Measurements from ENCODE around the gene TNIP2.
A peak's percentile ranks its signal among the peaks of the same experiment; 100 is the strongest.

TNIP2 gene

DNA sequence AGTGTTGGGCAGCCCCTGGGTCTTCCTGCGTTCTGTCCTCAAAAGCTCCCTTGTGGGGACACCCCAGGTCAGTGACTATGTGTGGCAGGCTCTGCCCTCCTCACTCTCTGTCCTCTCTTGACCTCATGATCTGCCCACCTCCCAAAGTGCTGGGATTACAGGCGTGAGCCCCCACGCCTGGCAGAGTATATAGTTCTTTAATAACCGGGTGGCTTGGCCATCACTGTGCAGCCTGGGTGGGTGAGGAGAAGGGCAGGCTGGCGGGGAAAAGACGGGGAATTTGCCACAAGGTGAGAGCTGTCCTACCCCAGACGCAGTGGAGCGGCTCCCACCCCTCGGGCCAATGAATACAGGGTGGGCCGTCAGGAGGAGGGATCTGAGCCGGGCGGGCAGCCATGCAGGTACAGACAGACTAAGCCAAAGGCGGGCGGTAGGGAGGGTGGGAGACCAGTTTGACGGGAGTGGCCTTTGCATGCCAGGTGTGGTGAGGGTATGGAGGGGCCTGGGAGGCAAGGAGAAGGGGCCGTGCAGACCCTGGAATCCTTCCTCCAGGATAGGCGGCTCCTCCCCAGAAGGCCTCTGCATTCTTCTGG lies 39.3 kb upstream of the TNIP2 start:
- Histone ChIP-seq H3K9me3 (replicated peaks in 1 of 11) (no peaks in the 10 kb centered on the region), H4K20me1 (peaks cover 0 to 44% (median 6%) of the 10 kb centered on the region in 11 experiments; a peak in 9 of 22 replicates), H3K4me1 (peaks cover 75 to 98% (median 96%) of the 10 kb centered on the region in 10 experiments), H3K27me3 (peaks cover 0 to 13% (median 4%) of the 10 kb centered on the region in 11 experiments; a peak in 6 of 22 replicates), H3K36me3 (peaks cover 0 to 24% (median 0%) of the 10 kb centered on the region in 11 experiments; a peak in 6 of 22 replicates), H3K9ac (peak overlapping the region; percentile 59 to 96 (median 73); a peak in 14 of 22 replicates), H3K4me3 (peak overlapping the region in 5 of 10 experiments; percentile 63 to 88 (median 81); a peak in 9 of 20 replicates), H3K4me2 (peak overlapping the region; percentile 93 to 100 (median 99)), H3K27ac (peak overlapping the region in 8 of 11 experiments; percentile 53 to 95 (median 82); a peak in 15 of 22 replicates)
- TF ChIP-seq Cebpa-rat (IDR thresholded peaks at IDR 0.05): no peak

DNA sequence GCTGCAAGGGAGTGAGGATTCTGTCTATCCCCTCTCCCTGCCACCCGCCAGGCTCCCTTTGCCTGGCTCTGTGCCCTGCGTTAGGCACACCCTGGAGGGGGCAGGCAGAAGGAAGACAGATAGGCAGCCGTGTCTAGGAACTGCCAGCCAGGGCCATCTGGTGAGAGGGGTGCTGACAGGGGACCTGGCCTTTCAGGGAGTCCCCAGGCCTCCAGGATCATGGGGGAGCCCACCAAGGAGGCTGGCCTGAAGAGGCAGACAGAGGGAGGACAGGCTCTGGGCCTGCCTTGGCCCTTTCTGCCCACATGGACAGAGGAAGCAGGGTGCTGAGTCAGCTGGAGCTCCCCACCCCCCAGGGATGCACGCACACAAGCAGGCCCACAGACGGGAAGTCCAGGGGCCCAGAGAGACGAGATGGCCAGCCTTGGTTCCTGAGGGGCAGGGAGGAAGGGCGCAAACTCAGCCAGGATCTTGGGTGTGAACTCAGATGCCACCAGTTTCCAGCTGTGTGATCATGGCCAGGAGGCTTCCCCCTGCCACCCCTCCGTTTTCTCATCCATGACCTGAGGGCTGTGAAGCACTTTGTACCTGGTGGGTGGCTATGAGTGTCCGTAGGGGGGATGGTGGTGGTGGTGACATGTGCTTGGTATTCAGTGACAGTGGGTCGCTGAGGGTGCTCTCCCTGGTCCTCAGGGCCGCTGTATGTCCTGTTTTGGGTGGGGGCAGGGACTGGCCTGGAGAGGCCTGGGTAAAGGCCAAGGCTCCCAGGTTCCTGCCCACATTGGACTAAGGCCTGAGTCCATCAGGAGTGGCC lies 38.6 kb upstream of the TNIP2 start:
- Histone ChIP-seq H3K27me3 (peaks cover 0 to 13% (median 4%) of the 10 kb centered on the region in 11 experiments; a peak in 6 of 22 replicates), H3K9me3 (replicated peaks in 1 of 11) (no peaks in the 10 kb centered on the region), H3K4me3 (peak overlapping the region in 7 of 10 experiments; percentile 62 to 88 (median 76); a peak in 12 of 20 replicates), H3K36me3 (peaks cover 0 to 24% (median 0%) of the 10 kb centered on the region in 11 experiments; a peak in 6 of 22 replicates), H4K20me1 (peaks cover 0 to 43% (median 6%) of the 10 kb centered on the region in 11 experiments; a peak in 9 of 22 replicates), H3K9ac (peak overlapping the region; percentile 59 to 96 (median 73); a peak in 21 of 22 replicates), H3K4me1 (peaks cover 82 to 98% (median 96%) of the 10 kb centered on the region in 10 experiments), H3K27ac (peak overlapping the region; percentile 25 to 93 (median 57); a peak in 21 of 22 replicates), H3K4me2 (peak overlapping the region; percentile 93 to 100 (median 99))
- no peak for TF ChIP-seq Cebpa-rat (IDR thresholded peaks at IDR 0.05)

DNA sequence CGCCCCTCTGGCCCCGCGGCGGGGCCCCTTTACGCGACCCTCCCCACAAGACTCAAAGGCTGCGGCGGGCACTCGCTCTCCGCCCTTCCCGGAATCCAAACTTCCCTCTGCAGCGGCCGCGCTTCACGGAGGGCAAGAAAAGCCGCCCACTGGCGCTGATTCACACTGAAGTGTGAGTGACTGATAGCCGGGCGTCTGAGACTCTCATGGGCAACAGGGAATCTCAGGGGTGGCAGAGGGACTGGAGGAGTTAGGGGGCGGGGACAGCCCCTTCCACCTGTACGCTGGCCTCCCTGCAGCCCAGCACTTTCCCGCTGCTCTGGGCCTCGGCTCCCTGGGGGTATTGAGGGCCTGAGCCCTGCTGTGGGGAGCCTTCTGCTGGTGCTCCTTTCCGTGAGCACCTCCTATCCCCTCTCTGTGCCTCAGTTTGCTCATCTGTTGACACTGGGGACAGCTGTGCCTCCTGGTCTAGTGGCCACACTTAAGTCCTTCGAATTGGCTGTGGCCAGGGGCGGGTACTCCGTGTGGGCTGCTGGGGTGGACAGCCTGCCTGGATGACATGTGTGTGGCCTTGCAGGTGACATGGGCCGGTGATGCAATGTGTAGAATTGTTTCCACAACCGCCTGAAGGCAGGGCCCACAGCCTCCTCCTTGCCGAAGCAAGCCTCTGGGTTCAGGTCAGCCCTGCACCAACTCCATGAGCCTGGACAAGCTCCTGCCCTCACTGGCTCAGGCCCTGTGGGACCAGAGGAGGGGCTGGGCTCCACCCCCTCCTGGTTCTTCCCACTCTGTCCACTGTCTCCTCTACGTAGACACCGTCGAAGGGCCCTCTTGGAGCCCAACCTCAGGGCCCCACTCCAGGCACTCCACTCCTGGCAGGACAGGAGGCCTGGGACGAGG lies 37.7 kb upstream of the TNIP2 start:
- peak overlapping the region; percentile 93 to 100 (median 99) for H3K4me2 ChIP-seq
- peaks cover 0 to 24% (median 0%) of the 10 kb centered on the region in 11 experiments; a peak in 6 of 22 replicates for H3K36me3 ChIP-seq
- H3K9me3 ChIP-seq (replicated peaks in 1 of 11): no peaks in the 10 kb centered on the region
- H3K27ac ChIP-seq: peak overlapping the region; percentile 25 to 93 (median 61); a peak in 21 of 22 replicates
- no peak for TF ChIP-seq Cebpa-rat (IDR thresholded peaks at IDR 0.05)
- peak overlapping the region; percentile 59 to 96 (median 73) for H3K9ac ChIP-seq
- peaks cover 0 to 13% (median 4%) of the 10 kb centered on the region in 11 experiments; a peak in 6 of 22 replicates for H3K27me3 ChIP-seq
- peaks cover 0 to 39% (median 6%) of the 10 kb centered on the region in 11 experiments; a peak in 9 of 22 replicates for H4K20me1 ChIP-seq
- peak overlapping the region; percentile 54 to 88 (median 63) for H3K4me3 ChIP-seq
- peaks cover 86 to 97% (median 94%) of the 10 kb centered on the region in 10 experiments for H3K4me1 ChIP-seq

DNA sequence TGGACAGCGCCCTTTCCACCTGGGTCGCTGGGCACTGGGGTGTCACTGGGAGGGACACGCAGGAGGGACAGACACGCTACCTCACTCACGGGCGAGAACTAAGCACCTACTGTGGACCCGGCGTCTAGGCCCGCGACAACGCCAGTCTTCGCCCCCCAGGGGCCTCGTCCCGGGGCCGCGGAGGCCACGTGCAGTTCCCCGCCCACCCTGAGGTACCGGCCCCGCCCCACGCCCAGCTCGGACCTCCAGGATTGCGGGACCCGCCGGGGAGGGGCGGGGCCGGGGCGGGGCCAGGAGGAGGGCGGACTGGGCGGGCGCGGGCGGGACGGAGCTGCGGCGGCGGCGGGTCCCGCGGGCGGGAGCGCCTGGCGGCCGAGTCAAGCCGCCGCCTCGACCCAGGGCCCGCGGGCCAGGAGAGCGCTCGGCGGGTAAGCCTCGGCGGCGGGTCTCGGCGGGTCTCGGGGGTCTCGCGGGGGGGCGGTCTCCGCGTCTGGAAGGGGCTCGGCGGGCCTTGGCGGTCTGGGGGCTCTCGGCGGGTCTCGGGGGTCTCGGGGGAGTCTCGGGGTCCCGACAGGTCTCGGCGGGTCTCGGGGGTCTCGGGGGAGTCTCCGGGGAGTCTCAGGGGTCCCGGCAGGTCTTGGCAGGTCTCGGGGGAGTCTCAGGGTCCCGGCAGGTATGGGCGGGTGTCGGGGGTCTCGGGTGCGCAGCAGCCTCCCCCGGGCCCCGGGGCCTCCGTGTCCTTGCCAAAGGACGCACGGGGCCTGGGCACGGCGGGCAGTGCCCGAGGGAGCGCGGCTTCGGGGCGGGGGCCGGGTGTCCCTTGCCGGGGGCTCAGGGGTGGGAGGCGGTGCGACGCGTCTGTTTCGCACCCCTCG lies 36.8 kb upstream of the TNIP2 start, which contains the start of gene SH3BP2:
Gene SH3BP2, plus strand, starts transcription at position 375 of the 875 bp plus-strand sequence. CDS start 27,533 bp downstream, outside the sequence.
- peak within 1 kb of the TSS; percentile 25 to 93 (median 61); a peak in 20 of 22 replicates for H3K27ac ChIP-seq
- peaks cover 0 to 24% (median 0%) of the 10 kb centered on the region in 11 experiments; a peak in 6 of 22 replicates for H3K36me3 ChIP-seq
- no peak for TF ChIP-seq Cebpa-rat (IDR thresholded peaks at IDR 0.05)
- H3K4me1 ChIP-seq: peaks cover 88 to 97% (median 94%) of the 10 kb centered on the region in 10 experiments
- peak within 1 kb of the TSS; percentile 54 to 88 (median 63) for H3K4me3 ChIP-seq
- peak within 1 kb of the TSS; percentile 59 to 96 (median 73) for H3K9ac ChIP-seq
- peaks cover 0 to 13% (median 4%) of the 10 kb centered on the region in 11 experiments; a peak in 6 of 22 replicates for H3K27me3 ChIP-seq
- peaks cover 0 to 36% (median 6%) of the 10 kb centered on the region in 11 experiments; a peak in 9 of 22 replicates for H4K20me1 ChIP-seq
- H3K4me2 ChIP-seq: peak within 1 kb of the TSS; percentile 93 to 100 (median 99)
- no peaks in the 10 kb centered on the region for H3K9me3 ChIP-seq (replicated peaks in 1 of 11)

DNA sequence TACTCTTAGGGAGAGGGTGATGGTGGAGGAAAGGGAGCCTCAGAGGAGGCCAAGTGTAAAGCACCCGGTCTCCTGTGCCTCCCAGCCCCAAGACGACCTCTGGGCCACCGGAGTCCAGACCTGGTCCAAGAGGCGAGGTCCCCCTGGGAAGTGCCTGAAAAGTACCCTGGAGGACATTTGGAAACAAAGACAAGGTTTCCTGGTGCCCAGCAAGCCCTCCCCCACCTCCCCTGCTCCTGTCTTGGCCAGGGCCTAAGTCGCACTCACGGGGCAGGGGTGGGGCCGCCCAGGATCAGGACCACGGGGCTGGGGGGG lies 36.2 kb upstream of the TNIP2 start:
- H3K27me3 ChIP-seq: peaks cover 0 to 13% (median 4%) of the 10 kb centered on the region in 11 experiments; a peak in 6 of 22 replicates
- H3K4me2 ChIP-seq: peak overlapping the region; percentile 54 to 100 (median 91)
- no peak overlapping the region for H3K4me3 ChIP-seq
- H4K20me1 ChIP-seq: peaks cover 0 to 30% (median 6%) of the 10 kb centered on the region in 11 experiments; a peak in 8 of 22 replicates
- H3K9ac ChIP-seq: peak overlapping the region in 2 of 11 experiments; percentile 8 to 35; a peak in 2 of 22 replicates
- TF ChIP-seq Cebpa-rat (IDR thresholded peaks at IDR 0.05): no peak
- peak overlapping the region in 7 of 11 experiments; percentile 13 to 44 (median 21); a peak in 8 of 22 replicates for H3K27ac ChIP-seq
- H3K36me3 ChIP-seq: peaks cover 0 to 22% (median 0%) of the 10 kb centered on the region in 11 experiments; a peak in 6 of 22 replicates
- H3K4me1 ChIP-seq: peaks cover 88 to 97% (median 94%) of the 10 kb centered on the region in 10 experiments
- H3K9me3 ChIP-seq (replicated peaks in 1 of 11): no peaks in the 10 kb centered on the region

DNA sequence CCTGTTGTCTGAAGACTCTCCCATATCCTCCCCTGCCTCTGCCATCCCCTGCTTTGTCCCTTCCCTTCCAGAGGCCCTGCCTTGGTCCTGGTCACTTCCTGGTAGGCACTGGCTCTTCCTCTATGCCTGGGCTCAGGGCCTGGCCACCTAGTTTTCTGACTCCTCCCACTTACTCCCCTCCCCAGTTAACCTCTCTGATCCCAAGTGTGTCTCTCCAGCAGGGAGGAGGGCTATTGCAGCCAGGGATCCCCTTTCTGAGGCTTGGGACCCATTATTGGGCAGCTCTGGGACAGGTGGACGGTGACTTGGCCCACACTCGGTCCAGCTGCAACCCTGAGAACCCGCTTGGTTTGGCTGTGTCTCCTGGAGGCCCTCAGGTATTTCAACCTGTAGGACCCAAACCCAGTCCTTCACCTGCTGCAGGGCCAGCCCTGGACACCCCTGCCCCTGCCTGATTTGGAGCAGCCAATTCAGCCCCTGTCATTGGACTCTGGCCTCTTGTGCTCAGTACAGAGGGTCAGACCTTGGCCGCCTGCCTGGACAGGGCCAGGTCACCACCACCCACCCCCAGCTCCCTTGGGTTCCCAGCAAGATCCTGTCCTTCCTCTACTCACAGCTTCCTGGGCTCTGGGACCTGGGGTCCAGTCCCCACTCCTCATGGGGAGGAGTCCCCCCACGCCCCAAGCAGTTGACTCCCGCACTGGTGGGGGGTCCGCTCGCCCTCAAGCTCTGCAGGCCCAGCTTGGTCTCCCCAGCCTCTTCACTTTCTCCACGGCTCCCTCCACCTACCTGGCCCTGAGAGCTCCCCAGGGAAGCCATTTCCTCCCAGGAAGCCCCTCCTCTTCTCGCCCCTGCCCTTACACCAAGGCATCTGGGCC lies 35.6 kb upstream of the TNIP2 start:
- peak overlapping the region; percentile 54 to 100 (median 91) for H3K4me2 ChIP-seq
- H3K27me3 ChIP-seq: peaks cover 0 to 13% (median 4%) of the 10 kb centered on the region in 11 experiments; a peak in 6 of 22 replicates
- peaks cover 0 to 24% (median 6%) of the 10 kb centered on the region in 11 experiments; a peak in 8 of 22 replicates for H4K20me1 ChIP-seq
- no peak overlapping the region for H3K4me3 ChIP-seq
- peak overlapping the region in 7 of 11 experiments; percentile 0 to 44 (median 14); a peak in 5 of 22 replicates for H3K27ac ChIP-seq
- peak overlapping the region in 2 of 11 experiments; percentile 8 to 35; a peak in 2 of 22 replicates for H3K9ac ChIP-seq
- H3K9me3 ChIP-seq (replicated peaks in 1 of 11): no peaks in the 10 kb centered on the region
- H3K4me1 ChIP-seq: peaks cover 86 to 97% (median 94%) of the 10 kb centered on the region in 10 experiments
- TF ChIP-seq Cebpa-rat (IDR thresholded peaks at IDR 0.05): no peak
- peaks cover 0 to 16% (median 0%) of the 10 kb centered on the region in 11 experiments; a peak in 6 of 22 replicates for H3K36me3 ChIP-seq
